NCI-H1092 treated with DMSO at 0.1 percent for 48 hours (cell line): ENCODE measurements around the gene SRRM3.
"Not testable (repeated sequence)": the region's sequence is repeated elsewhere in the genome, so short reads cannot be mapped to it uniquely, and the experiment has no call there.

Experiments
- DNase-seq: peaks from one replicate; lab custom pipeline; 2025; lab: John Stamatoyannopoulos, UW

The SRRM3 gene

DNA sequence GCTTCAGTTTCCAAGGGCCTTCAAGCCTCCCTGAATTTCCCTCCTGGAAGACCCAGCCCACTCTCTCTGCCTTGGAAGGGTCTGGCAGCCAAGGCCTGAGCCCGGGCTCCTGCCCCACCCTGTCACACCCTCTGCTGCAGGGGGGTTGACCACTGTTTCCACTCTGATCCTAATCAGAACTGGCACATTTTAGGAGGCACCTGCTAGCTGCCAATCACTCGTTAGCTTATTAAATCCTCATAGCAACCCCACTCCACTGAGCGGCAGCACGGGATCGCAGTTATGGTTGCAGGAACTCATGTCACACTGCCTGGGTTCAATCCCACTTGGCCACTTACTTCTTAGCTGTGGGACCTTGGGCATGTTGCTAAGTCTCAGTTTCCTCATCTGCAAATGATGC, 113.7 kb downstream of the SRRM3 start:
- no peak for DNase-seq

DNA sequence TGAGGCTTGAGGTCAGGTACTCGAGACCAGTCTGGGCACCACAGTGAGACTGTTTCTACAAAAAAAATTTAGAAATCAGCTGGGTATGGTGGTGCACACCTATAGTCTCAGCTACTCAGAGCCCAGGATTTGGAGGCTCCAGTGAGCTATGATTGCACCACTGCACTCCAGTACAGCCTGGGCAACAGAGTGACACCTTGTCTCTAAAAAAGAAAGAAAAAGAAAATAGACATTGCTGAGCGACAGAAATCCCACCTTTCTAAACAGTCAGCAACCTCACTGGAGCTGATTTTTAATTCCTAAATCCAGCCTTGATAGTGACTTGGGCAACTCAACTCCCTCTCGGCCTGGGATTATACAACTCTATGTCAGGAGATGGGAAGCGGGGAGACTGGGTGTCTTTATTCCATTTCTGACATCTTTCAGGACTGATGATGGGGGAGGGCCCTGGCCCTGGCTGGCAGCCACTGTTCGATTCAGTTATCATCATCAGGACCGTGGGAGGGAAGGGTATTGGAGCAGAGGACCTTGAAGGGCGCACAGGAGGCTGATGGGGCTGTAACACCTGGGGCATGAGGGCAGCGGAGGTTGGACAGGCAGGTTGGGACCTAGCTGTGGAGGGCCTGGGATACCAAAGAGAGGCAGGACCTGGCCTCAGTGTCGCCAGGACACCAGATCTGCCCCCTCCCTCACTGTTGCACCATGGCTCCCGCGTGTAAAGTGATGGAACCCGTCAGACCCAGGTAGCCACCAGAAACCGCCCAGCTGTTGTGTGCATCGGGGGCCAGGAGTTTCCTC, 115.5 kb downstream of the SRRM3 start:
- peak; percentile 35 for DNase-seq

DNA sequence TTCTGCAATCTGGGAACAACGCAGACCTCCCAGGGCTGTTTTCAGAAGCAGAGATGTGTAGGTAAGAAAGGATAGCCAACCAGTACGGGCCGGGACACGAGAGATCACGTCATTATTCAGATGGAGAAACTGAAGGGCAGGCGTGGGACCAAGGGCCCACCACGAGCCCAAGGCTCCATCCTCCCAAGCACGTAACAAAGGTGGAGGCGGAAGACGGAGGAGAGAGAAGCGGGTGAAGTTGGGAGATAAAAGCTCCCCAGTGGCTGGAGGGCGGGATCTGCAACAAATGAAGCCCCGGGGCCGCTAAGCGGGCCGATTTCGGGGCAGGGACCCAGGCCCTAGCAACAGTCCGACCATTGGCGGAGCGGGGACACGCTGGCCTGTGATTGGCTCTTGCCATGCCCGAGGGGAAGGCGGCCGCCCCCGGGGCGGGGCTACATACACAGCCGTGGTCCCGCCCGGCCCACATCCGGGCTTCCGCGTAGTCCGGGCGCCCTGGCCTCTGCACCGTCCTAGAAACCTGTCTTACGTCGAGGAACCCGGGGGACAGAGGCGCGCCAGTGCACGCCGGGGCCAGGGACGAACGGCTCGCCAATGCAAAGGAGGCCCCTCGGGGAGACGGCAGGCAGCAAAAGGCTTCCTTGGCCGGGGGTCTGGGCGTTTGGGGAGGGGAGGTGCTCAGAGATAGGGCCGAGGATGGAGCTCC, 116.2 kb downstream of the SRRM3 start:
- peak; percentile 99 for DNase-seq

DNA sequence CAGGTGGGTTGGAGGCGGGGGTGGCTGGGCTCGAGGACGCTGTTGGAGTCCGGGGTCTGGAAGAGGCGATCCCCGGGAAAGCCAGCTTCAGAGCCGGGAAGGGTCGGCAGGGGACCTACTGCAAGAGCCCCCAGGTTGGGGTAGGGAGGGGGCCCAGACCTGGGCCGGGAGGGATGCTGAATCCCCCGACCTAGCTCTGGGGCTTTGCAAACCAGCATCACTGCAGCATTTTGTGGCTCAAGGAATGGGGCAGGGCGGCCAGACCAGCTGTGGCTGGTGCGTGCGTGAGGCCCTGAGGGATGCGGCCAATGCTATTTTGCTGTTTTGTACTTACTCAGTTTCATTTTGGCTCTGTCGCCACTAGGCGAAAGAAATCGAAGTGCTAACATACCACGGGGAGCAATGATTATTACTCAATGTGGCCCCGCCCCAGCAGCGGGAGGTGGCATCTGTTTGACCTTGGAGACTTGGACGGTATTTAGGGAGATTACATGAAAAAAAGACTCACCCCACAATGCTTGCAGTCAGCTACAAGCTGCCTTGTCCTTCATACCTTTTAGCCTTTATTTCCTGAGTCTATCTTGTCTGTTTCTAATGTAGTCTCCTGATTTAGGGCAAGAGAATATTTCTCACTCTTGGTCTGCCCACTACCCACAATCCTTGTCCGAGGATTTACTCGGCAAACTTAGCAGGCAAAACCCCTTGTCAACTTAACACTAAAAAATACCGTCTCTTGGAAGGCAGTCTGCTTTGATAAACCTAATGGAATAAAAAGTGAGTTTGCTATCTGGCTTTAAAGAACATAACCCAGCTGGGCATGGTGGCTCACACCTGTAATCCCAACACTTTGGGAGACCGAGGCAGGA, 117.0 kb downstream of the SRRM3 start:
- peak; percentile 76 for DNase-seq

DNA sequence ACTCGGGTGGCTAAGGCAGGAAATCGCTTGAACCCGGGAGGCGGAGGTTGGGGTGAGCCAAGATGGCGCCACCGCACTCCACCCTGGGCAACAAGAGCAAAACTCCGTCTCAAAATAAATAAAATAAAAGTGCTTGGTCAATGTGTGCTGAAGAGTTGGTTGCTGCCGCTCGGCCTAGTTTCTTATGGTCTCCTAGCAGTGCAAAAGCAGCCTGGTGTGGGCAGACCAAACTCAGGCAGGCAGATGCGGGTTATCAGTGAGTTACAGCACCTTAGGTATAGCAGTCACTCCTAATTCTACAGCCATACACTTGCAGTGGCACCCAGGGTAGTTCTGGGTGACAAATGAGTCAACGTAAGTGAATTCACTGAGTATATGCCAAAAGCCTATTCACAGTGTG, 123.4 kb downstream of the SRRM3 start:
- no peak for DNase-seq

DNA sequence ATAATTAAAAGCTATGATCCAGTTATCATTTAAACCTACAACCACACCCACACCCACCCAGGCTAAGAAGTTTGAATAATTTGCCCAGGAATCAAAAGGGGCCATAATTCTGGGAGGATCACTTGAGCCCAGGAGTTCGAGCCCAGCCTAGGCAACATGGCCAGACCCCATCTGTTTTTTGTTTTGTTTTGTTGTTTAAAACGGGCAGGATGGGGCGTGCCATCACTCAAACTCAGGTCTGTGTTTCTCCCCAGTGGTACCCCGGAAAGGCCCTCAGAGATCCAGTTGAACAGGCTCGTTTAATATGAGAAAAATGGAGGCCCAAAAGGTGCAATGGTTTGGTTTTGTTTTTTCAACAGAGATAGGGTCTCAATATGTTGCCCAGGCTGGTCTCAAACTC, 124.1 kb downstream of the SRRM3 start:
- no peak for DNase-seq

DNA sequence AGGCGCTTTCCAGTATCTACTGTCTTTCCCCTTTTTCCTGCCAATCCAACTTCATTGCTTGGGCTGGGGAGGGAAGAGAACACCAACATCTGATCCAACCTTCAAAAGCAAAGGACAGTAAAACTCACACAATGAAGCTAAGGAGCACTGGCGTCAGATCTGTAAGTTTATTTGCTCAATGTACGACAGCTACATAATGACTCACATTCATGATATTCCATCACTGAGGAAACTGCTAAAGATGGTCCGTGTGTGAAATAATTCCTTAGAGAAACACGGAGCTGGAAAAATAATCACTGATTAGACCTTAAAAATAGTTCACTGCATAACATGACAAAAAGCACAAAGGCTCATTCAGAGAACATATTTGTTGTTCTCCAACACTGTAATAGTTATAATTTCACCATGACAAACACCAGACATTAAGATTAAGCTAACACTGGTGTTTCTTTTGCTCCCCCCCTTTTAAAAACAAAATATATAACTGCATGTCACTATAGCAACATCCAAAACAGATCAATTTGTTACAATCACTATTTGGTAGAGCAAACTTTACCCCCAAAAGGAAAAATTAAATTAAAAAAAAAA, 125.0 kb downstream of the SRRM3 start:
- no peak for DNase-seq

DNA sequence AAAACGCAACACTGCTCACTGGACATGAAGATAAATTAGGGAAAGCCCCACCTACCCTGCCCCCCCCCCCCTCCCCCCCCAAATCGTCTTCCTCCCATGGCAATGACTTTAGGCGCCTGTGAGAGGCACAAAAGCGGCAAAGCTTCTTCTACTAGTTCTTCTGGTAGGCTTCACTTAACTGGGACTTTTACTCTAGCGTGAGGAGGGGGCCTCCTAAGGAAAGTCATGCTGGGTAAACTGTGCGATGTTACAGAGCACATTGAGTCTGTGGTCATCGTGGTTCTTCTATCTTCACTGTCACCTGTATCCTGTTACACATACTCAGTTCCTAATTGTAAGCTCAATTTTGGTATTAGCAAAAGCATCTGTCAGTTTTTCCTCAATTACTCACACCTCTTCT, 125.9 kb downstream of the SRRM3 start:
- no peak for DNase-seq

DNA sequence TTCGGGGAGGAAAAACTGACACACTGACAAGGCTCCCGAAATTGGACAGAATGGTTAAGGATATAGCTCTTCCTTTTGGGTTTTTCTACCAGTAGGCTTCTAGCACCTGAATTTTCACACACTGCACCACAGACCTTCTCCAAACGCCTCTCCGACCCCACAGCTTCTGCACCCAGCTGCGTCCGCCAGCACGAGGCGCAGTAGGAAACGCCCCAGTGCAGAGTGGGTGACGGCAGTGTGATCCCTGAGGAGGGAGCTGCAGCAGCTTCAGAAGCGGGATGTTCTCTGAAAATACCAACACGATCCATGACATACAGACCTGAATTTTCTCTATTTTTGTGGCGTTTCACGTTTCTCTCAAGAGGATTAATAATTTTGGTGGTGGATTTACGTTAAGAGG, 126.7 kb downstream of the SRRM3 start:
- DNase-seq = no peak

DNA sequence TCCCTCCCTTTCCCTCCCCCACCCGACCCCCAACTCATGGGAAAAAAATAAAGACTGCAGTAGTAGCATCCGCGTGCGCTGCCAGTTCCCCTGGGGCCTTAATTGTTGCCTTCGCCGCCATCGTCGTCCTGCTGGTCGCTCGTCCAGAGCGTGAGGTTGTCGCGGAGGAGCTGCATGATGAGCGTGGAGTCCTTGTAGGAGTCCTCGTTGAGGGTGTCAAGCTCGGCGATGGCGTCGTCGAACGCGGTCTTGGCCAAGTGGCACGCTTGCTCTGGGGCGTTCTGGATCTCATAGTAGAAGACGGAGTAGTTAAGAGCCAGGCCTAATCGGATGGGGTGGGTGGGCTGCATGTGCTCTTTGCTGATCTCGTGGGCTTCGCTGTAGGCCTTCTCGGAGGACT, 127.8 kb downstream of the SRRM3 start:
- no peak for DNase-seq

DNA sequence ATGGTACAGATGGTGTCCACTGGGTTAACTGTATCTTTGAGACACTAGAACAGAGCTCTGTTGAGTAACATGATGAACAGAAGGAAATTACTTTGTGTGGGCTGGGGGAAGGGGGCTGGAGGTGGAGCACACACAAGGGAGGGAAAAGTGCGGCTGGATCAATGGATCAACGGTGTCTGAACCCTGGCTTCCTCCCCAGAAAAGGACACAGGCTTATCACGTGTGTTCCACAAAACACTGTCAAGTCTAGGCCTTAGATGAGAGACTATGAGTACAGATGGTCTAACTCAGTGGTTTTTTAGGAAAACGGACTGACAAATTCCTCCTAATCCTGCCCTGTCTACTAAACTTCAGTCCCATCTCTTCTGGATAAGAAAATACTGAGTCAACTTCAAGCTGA, 128.6 kb downstream of the SRRM3 start:
- DNase-seq = no peak

DNA sequence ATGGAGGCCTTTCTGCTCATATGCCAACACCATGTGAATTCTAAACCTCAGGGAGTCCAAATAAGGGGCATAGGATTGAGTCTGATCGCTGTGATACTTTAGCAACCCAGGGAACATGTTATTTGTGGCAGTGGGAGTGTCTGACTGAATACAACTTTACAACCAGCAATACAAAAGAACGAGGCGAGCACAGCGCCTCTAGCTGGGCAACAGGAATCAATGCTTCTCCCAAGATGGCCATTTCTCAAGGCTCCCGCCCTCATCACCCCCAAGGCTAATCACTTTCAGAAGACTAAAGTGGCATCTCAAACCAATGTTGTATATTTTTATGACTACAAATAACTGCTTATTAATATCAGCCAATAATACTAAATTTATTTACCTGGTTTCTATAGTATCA, 129.0 kb downstream of the SRRM3 start:
- DNase-seq = no peak

DNA sequence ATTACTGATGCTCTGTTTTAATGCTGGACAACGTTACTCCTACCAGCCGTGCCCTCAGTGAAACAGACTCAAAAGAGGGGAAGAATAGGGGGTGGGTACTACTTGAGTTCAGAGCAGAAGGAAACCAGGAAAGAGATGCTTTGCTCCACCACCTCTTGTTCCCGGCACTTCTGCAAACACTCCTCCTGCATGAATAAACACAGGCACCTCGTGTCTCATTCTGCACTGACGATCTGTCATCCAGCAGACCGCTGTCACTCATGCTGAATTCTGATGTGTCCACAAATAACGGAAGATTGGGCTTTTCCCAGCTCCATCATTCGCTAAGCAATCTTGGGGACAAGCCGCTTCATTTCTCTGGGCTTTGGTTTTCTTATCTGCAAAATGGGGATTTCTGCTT, 130.4 kb downstream of the SRRM3 start:
- DNase-seq = no peak

DNA sequence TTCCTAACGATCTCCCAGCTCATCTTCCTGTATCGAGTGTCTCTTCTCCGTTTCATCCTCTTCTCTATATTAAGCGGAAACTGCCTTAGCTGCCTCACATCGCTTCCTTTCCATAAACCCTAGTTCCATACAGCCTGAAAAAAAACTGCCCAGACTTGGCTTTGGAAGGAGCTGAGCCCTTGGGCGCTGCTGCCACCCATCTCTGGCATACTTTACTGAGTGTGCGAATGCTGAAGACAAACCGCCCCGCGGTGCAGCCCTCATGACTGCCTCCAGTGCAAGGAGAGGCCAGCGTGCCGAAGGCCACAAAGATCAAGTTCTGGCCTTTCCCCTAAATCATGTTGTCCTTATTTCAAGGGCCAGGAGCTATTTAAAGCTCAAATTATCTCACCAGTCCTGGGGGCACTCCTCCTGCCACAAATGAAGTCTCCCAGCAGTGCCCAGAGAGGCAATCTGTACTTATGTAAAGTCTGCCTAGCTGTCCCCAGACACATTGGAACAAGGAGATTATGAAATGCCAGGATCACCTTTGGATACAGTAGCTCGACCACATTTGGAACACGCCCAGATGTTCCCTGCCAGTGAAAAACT, 131.9 kb downstream of the SRRM3 start:
- no peak for DNase-seq

DNA sequence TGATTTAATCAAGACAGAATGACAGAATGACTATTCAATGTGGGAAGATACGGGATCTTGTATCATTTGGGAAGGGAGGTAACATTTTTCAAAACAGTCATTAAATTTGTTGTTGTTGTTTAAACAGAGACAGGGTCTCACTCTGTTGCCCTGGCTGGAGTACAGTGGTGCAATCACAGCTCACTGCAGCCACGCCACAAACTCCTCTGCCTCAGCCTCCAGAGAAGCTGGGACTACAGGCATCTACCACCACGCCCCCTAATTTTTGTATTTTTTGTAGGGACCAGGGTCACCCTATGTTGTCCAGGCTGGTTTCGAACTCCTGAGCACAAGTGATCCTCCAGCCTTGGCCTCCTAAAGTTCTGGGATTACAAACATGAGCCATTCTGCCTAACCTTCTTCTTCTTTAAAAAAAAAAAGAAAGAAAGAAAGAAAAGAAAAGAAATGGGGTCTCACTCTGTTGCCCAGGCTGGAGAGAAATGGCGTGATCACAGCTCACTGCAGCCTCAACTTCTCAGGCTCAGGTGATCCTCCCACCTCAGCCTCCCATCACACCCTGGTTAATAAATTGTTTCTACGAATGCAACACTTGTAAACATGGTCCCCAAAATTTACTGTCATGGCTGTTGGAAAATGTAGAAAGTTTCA, 132.7 kb downstream of the SRRM3 start:
- no peak for DNase-seq

DNA sequence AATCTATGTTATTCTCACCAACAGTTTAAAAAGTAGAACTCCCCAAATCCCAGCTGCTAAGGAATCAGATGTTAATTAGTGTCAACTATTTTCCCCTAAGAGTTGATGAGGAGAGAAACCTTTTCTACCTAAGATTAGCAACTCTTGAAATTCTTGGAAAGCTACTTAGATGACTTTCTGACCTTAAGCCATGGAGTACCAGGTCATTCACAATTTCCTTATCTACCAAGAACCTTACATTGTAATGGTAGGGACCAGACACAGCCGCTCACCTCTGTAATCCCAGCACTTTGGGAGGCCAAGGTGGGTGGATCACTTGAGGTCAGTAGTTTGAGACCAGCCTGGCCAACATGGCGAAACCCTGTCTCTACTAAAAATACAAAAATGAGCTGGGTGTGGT, 133.7 kb downstream of the SRRM3 start:
- DNase-seq = not testable (repeated sequence)

DNA sequence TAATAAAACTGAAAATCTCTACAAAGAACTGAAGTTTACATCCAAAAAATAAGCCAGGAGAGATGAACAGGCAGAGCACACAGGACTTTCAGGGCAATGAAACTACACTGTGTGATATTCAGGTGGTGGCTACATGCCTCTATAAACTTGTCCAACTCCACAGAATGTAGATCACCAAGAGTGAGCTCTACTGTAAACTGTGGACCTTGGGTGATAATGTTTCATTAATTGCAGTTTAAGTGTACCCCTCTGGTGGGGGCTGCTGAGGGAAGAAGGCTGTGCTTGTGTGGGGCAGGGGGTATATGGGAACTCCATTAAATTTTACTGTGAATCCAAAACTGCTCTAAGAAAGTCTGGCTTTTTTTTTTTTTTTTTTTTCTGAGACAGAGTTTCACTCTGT, 134.4 kb downstream of the SRRM3 start:
- DNase-seq = no peak
